A549 treated with dexamethasone at 1 μM for 4 hours (cell line): ENCODE results near the gene MOBP. TPM values are rescaled to one million over a fixed set of nuclear protein-coding genes. Genes with fewer than 3 reads are reported as not detected.

Experiments
- total RNA-seq: library from RNA; stranded (reverse); fragments of 200-300 nt; extraction: Qiagen RNA extraction; gene quantifications from 5 replicates; pipeline ENCODE4 v1.2.3, GENCODE V29; 2022

The MOBP gene, protein sequence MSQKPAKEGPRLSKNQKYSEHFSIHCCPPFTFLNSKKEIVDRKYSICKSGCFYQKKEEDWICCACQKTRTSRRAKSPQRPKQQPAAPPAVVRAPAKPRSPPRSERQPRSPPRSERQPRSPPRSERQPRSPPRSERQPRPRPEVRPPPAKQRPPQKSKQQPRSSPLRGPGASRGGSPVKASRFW
- total RNA-seq, result 0.03 to 0.15 TPM (median 0.08 TPM) in 5 replicates

DNA sequence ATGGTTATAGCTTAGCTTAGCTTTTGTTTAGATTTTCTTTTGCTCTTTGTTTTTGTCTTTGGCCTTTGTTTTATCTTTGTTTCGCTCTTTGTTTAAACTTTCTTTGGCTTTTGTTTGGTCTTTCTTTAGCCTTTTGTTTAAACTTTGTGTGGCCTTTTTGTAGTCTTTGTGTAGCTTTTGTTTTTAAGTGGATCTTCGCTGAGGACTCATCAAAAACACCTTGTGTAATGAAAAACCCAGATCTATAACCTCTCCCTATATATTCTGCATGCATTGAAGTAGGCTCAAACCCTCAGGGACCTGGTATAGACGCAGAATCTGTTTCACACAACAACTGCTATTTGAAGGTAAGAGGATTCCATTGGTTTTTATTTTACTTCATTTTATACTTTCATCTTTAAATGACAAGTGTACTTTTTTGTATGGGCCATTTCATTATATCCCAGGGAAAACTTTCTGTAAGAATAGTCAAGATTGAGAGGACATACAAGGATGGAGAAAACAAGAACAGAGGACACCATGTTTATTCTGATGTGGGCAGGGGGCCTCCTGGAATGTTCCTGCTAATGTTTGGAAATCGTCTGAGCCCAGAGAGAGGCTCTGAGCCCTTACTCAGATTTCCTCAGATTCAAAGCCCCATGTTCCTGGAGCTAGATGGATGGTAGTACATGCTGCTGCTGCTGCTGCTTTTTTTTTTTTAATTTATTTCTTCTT is at the start of gene MOBP:
Gene MOBP (plus strand): TSS at position 287 of the 714 bp plus-strand sequence. CDS start 34,390 bp downstream, outside the sequence.

Other genes starting within 250 kb of the MOBP start
- gene CX3CR1, start 187.6 kb upstream of the MOBP start, total RNA-seq, result 0.04 to 0.07 TPM (median 0.06 TPM) in 5 replicates
- gene CCR8, start 138.0 kb upstream of the MOBP start, total RNA-seq, result not detected in 5 replicates
- gene SLC25A38, start 84.3 kb upstream of the MOBP start, total RNA-seq, result 37.2 to 46.6 TPM (median 39.9 TPM) in 5 replicates
- gene RPSA, start 61.0 kb upstream of the MOBP start, total RNA-seq, result 2,253 to 2,693 TPM (median 2,311 TPM) in 5 replicates